GM19099 (cell line): ENCODE measurements around the gene GNAL.

Experiments
- POLR2A ChIP-seq: IDR thresholded peaks from 3 replicates; pipeline ENCODE4 v1.6.1; 2011; ENCODE audit warnings: low read depth; ENCODE audit not compliant: insufficient read length; ENCODE audit errors: extremely low read depth

Gene GNAL

DNA sequence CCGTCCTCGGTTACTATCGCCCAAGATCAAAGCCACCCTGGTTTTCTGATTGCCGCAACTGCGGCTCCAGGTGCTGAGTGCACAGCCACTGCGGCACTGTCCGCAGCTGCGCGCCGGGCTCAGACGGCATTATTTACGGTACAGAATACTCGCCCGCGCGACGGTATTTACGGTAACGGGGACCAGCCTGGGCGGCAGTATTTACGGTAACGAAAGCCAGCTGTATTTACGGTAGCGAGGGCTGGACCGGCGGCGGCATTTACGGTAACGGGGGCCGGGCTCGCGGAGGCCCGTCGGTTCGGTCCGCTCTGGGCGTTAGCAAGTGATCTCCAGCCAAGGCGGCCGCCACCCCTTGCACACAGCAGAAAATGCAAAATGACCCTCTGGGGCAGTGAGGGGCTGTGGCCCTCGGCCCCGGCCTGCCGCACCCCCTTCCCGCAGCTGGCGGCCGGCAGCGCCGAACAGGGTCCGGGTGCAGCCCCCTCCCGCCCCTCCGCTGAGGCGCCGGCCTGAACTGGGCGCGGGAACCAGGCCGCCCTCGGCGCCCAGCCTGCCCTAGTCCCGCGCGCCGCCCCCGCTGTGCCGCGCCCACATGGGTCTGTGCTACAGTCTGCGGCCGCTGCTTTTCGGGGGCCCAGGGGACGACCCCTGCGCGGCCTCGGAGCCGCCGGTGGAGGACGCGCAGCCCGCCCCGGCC lies at the start of gene GNAL:
Gene GNAL, plus strand, starts transcription at position 293 of the 697 bp plus-strand sequence. Its CDS starts 300 bp downstream, at position 593.
- TF ChIP-seq POLR2A, result no peak

- TF ChIP-seq POLR2A, result no peak
Measured at GRCh38 chr18:11649839-11650238, 39.2 kb upstream of the GNAL start.

- no peak for TF ChIP-seq POLR2A
Measured at GRCh38 chr18:11651899-11652298, 37.2 kb upstream of the GNAL start.

DNA sequence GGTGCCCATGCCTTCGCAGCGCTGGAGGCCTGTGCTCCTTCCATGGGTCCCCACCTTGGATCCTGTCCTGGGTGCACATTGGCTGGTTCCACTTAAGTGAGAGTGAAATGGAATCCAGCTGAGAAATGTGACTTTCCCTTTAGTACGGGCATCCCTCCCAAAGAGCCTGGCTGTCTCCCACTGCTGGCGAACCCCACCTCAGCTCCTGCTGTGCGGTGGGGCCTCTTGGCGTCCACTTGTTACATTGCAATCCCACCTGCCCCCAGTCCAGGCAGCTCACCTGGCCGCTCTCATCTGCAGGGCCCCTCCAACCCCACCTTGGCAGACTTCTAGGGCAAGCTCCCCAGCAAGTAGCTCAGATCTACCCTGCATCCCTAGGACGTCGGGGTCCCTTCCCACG lies 35.5 kb upstream of the GNAL start:
- no peak for TF ChIP-seq POLR2A

- TF ChIP-seq POLR2A, result no peak
Measured at GRCh38 chr18:11654736-11655605, 34.1 kb upstream of the GNAL start.

GRCh38 chr18:11655606-11655932 lies 33.5 kb upstream of the GNAL start:
- no peak for TF ChIP-seq POLR2A

GRCh38 chr18:11657152-11657551 lies 31.9 kb upstream of the GNAL start:
- no peak for TF ChIP-seq POLR2A

GRCh38 chr18:11657554-11657953 lies 31.5 kb upstream of the GNAL start:
- no peak for TF ChIP-seq POLR2A

GRCh38 chr18:11658019-11658418 lies 31.0 kb upstream of the GNAL start:
- TF ChIP-seq POLR2A, result no peak

GRCh38 chr18:11658989-11659388 lies 30.1 kb upstream of the GNAL start:
- no peak for TF ChIP-seq POLR2A

- no peak for TF ChIP-seq POLR2A
Measured at GRCh38 chr18:11660691-11661090, 28.4 kb upstream of the GNAL start.

DNA sequence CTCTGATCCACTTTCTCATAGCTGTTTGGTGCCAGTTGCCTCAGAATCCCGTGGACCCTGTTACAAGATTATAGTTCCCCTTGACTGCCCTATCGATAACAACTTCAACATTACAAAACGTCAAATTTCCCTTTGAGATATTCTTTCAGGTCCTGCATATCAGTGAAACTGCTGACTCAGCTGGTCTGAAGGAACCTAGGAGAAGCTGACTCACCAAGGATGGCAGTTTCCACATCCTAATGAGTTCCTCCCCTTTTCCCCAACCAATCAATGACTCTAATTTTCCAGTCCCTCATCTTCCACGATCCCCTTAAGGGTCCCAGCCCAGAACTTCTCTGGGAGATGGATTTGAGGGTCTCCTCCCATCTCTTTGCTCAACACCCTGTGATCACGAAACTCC lies 27.6 kb upstream of the GNAL start:
- no peak for TF ChIP-seq POLR2A

GRCh38 chr18:11663439-11664029 lies 25.5 kb upstream of the GNAL start:
- TF ChIP-seq POLR2A, result no peak

DNA sequence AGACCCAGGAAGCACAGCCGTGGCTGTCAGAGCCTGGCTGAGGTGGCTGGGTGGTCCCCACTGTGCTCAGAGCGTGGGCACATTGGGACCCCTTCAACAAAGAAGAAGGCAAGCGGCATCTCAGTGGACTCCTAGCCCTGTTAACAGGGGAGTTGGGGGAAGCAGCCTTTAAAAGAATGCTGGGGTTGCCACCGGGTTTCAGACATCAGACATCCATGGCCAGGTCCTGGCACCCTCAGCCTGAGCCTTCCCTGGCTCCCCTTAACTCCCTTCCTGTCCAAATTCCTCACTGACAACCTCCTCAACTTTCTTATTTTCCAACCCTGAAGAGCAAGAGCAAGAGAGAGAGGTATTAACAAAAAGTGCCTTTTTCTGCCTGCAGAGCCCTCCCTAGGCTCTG lies 24.8 kb upstream of the GNAL start:
- no peak for TF ChIP-seq POLR2A

- no peak for TF ChIP-seq POLR2A
Measured at GRCh38 chr18:11665146-11665545, 23.9 kb upstream of the GNAL start.

- no peak for TF ChIP-seq POLR2A
Measured at GRCh38 chr18:11665587-11665986, 23.5 kb upstream of the GNAL start.

DNA sequence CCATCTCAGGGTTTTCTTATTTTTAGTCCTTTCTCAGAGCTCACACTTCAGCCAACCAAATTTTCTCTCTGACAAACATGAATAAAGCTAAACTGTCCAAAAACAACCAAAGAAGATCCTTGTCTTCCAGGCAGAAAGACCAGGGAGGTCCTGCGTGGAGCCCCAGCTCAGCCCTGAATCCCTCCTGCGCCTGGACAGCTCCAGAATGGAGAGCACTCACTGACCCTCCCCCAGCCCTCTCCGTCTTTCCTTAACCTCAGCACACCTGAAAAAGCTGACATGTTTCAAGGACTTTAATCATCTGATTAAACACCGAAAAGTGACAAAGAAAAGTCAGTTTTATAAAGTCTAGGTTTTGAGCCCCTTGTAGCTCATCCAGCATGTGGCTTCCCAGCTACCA lies 22.9 kb upstream of the GNAL start:
- no peak for TF ChIP-seq POLR2A

DNA sequence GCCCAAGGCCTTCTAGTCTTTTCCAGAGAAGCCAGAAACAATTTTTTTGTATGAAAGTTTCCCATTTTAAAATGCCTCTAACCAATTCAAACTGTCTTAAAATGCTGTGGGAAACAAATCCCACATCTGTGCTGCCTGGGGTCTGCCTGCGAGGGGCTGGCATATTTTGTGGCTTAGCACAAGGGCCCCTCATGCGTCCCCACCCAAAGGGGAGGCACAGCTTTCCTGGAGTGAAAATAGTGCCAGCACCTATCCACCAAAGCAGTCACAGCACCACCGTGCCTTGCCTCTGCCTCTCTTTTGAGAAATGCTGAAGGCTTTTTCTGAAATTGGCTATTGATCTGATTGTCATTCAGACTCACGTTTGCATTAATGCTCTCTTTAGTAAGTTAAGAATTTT lies 22.2 kb upstream of the GNAL start:
- no peak for TF ChIP-seq POLR2A
